ENCODE data around the gene ZNF697.
"Not testable (repeated sequence)": the region's sequence is repeated elsewhere in the genome, so short reads cannot be mapped to it uniquely, and the experiment has no call there.

The ZNF697 gene

GRCh38 chr1:119595606-119596005, 52.5 kb downstream of the ZNF697 start:
- no peak for DNase-seq

DNA sequence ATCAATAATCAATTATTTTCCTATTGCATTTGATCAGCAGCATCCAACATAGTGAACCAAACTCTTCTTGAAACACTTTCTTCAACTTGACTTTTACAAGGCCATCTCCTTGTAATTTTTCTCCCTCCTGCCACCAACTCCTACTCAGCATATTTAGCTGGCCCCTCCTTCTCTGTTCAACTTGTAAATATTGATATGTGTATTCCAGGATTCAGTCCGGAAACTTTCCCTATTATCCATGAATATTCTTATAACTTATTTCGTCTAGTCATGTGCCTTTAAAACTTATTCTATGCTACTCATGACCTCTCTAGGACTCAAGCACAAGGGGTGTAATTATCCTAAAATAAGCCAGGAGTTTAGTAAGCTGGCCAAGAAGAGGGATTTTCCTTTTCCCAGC, 52.9 kb downstream of the ZNF697 start:
- no peak for DNase-seq

GRCh38 chr1:119594376-119594775, 53.7 kb downstream of the ZNF697 start:
- no peak for DNase-seq

DNA sequence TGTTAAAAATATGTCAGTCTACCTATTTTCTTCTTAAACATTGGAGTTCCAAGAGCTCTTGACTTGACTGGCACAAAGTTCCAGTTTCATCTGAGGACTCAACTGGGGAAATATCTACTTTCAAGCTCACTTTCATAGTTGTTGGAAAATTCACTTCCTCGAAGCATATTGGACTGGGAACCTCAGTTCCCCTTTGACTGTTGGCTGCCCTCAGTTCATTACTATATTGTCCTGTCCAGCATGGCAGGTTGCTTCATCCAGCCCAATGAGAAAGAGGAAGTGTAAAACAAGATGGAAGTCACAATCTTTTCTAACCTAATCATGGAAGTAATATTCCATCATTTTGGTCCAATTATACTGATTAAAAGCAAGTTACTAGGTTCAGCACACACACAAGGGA, 54.3 kb downstream of the ZNF697 start:
- no peak for DNase-seq

- DNase-seq = no peak
These were observed 57.7 kb downstream of the ZNF697 start for GRCh38 chr1:119590393-119590792.

DNA sequence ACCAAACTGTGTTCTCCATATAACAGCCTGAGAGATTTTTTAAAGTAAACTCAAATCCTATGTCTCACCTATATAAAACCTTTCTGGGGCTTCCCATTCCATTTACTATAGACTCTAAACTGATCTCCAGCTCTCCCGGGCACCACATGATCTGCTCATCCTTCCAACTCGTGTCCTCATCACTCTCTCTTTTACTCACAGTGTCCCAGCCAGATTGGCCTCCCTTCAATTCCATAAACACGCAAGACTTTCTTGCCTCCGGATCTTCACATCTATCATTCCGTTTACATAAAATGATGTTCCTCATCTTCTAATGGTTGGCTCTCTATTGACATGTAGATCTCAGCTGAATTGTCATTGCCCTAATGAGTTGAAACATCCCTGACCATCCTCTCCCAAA, 59.4 kb downstream of the ZNF697 start:
- no peak for DNase-seq

GRCh38 chr1:119587341-119587740, 60.7 kb downstream of the ZNF697 start:
- no peak for DNase-seq

DNA sequence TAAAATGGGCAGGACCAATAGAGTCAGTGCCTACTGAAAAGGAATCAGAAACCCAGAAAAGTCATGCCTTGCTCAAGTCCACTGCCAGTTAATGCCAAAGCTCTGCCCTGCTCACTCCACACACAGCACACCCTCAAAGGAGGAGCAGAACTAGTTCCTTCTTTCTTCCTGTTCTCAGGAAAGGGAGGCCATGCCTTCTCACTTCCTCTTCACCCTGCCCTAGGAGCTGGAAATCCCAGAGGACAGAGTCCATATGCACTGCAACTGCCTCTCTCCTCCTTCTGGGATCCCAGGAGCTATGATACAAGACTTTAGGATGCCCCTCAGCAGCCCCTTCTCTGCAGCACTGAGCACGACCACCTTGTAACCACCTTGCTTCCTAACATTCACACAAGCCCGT, 62.3 kb downstream of the ZNF697 start:
- DNase-seq = not testable (repeated sequence)

- DNase-seq = no peak
These were observed 65.3 kb downstream of the ZNF697 start for GRCh38 chr1:119582801-119583200.

- DNase-seq = not testable (repeated sequence)
These were observed 67.0 kb downstream of the ZNF697 start for GRCh38 chr1:119581076-119581475.

DNA sequence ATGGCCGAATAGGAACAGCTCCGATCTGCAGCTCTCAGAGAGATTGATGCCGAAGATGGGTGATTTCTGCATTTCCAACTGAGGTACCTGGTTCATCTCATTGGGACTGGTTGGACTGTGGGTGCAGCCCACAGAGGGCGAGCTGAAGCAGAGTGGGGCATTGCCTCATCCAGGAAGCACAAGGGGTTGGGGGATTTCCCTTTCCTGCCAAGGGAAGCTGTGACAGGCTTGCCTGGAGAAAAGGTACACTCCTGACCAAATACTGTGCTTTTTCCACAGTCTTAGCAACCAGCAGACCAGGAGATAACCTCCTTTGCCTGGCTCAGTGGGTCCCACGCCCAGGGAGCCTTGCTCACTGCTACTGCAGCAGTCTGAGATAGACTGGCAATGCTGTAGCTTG, 74.2 kb downstream of the ZNF697 start:
- no peak for DNase-seq

DNA sequence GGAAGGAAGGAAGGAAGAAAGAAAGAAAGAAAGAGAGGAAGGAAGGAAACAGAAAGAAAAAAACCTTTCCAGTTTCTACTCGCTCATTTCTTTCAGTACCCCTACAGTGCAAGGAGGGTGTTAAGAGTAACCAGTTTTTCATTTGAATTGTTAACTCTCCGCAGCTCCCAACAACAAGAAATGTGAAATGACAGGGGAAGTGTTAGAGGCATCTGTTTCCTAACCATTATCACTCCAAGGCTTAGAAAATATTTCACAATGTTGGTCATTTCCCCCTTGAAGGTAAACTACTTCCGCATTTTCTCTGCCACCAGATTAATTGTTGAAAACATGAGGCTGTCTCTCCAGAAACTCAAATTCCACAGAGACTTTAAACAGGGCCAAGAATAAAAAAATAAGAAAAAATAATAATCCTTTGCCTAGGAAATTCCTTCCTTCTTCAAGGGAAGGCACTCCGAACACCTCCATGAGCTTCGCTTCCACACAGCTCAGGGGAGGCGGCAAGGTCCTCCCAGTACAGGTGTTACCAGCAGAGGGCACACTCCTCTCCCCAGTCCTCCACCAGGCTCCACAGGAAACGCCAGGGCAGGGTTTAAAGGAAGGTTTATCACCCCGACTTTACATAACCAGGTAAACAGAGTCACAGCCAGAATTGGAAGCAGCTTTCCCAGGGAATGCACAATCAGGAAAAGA, 78.0 kb downstream of the ZNF697 start:
- not testable (repeated sequence) for DNase-seq
